Heart left ventricle (tissue), 13 donors: ENCODE measurements around the gene GLE1.

Experiments
- CTCF ChIP-seq, 12 donors: fragments of 200-600 bp; sonication (generic) in 4 of 12; IDR thresholded peaks; one replicate each; pipeline versions ENCODE4 v1.5.0 to v1.8.0; 2018 to 2022; ENCODE audit warnings: antibody characterized with exemption in 12 of 12, mild to moderate bottlenecking in 5 of 12
- POLR2A ChIP-seq, 2 donors: fragments of 450-650 bp; IDR thresholded peaks; one replicate each; pipeline ENCODE4 v1.6.1; 2017; ENCODE audit warnings: antibody characterized with exemption in 2 of 2, mild to moderate bottlenecking in 2 of 2, moderate library complexity in 2 of 2
- donor health status: ischemic (EF 13 %, LVEDD 7.1; RV severe dilation, severe dysfunction).
- donor health status: DM: no; HTN: yes; CAD: no.
- donor health status: DM: no; HTN: no; CAD: no.
- donor health status: ischemic (EF 25% LVEDD 6.9; RV normal size, moderate dysfunction).
- donor health status: ischemic (EF 25% LVEDD 5.7; RV mildly dilated, moderate dysfunction).
- donor health status: ischemic (EF 35%, LVEDD 5.7; RV mildly dilated, moderate dysfunction).
- donor health status: nonischemic (EF 11% LVEDD 7.7; RV severe dilation, severe dysfunction).
- donor health status: DM: yes; HTN: yes; CAD: no.
- donor health status: PGD.
- donor health status: ischemic (EF 29% LVEDD 5.4; RV normal size, mild dysfunction).
- donor health status: nonischemic (EF 23%, LVEDD 6.1; RV moderate dilation, normal function).

- TF ChIP-seq CTCF (IDR thresholded peaks at IDR 0.05): no peak
- no peak for TF ChIP-seq POLR2A (IDR thresholded peaks at IDR 0.05)
Measured at GRCh38 chr9:128499920-128500319, 4.6 kb upstream of the GLE1 start.
